ENCODE measurements around the gene TESMIN.

Gene TESMIN

GRCh38 chr11:68658097-68658496, 93.2 kb downstream of the TESMIN start:
- no peak for DNase-seq

Data from SHP77 treated with DMSO at 0.1 percent for 48 hours (cell line).